HG03342 (cell line): ENCODE results near the gene PPP1R9A.

Experiments
- ATAC-seq: cut with Tn5 transposase; IDR thresholded peaks from one replicate; pipeline ENCODE4 v1.9.1; 2021; ENCODE audit warnings: mild to moderate bottlenecking, moderate library complexity; ENCODE audit not compliant: unreplicated experiment

Gene PPP1R9A

DNA sequence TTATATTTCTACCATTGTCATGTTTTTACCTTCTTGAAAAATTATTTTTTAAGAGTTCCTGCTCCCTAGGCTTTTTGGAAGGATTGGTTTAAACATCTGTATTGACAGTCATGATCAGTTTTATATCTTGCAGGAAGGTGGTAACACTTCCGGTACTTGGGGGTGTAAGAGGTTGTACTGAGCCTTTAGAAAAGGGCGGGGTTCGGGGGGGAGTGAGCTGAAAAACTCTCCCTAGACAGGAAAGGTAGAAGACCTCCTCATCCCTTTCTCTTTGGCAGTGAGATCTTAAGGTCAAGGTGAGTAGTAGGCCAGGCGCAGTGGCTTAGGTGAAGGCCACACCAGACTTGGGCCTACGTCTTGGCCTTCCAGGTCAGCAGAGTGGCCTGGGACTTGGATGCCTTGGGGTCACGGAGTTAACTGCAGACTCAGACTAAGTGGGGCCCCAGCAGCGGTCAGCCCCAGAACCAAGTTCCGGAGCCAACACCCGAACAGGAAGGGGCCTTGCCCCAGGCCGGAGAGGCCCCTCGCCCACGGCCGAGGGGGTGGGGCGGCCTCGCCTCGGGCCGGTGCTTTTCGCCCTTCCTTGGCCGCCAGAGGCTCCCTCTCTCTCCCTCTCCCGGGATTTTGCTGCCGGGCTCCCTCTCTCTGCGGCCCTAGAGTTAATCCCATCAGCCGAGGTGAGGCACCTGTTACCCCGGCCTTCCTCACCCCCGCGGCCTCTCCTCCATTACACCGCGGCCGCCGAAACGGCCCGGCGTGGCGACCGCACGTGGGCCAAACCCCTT lies at the start of gene PPP1R9A:
Gene PPP1R9A, plus strand, starts transcription at position 569 of the 785 bp plus-strand sequence. CDS start 2,520 bp downstream, outside the sequence.
- no peak for ATAC-seq

DNA sequence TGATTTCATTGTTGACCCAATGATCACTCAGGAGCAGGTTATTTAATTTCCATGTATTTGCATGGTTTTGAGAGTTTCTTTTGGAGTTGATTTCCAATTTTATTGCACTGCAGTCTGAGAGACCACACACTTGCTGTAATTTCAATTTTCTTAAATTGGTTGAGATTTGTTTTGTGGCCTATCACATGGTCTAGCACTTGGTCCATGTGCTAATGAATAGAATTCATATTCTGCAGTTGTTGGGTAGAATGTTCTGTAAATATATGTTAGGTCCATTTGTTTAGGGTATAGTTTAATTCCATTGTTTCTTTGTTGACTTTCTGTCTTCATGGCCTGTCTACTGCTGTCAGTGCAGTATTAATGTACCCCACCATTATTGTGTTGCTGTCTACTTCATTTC lies 36.3 kb upstream of the PPP1R9A start:
- ATAC-seq = no peak

- no peak for ATAC-seq
Measured at GRCh38 chr7:94873239-94873638, 34.2 kb upstream of the PPP1R9A start.

DNA sequence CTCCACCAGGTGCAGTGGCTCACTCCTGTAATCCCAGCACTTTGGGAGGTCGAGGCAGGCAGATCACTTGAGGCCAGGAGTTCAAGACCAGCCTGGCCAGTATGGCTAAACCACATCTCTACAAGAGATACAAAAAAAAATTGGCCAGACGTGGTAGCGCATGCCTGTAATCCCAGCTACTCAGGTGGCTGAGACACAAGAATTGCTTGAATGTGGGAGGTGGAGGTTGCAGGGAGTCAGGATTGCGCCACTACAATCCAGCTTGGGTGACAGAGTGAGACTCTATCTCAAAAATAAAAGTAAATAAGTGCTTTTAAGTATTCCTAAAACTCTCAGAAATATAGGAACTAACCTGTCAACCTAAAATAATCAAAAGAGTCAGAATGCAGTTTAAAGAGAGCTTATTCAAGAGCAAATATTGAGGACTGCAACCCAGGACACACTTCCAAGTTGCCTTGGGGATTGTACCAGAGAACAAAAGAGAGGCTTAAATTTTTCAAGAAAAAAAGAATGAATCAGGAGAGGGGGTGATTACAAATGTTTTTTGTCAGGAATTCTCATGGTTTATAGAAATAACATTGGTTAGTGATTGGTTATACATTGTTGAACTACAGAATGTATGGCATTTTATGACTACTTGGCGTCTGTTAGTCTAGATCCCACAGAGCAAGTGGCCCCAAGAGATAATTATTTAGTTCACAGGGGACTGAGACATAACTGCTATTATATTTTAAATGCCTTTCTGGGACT lies 33.2 kb upstream of the PPP1R9A start:
- ATAC-seq = no peak

DNA sequence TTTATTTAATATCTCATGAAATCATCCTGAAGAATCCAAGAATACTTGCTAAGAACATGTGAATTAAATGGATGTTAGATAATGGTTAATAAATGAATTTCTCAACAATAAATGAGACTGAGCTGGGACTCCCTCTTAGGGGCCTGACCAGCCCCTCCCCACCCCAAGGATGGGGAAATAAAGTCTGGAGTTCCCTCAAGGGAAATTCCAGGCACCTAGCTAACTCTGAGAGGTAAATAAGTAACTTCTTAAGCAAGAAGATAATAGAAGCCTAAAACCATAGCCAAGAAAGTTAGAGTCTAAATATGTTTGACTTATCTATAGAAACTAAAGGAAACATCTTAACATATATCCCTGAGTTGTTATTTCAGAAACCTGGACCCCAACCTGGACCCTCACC lies 32.2 kb upstream of the PPP1R9A start:
- no peak for ATAC-seq

GRCh38 chr7:94877731-94878670 lies 29.4 kb upstream of the PPP1R9A start:
- no peak for ATAC-seq

DNA sequence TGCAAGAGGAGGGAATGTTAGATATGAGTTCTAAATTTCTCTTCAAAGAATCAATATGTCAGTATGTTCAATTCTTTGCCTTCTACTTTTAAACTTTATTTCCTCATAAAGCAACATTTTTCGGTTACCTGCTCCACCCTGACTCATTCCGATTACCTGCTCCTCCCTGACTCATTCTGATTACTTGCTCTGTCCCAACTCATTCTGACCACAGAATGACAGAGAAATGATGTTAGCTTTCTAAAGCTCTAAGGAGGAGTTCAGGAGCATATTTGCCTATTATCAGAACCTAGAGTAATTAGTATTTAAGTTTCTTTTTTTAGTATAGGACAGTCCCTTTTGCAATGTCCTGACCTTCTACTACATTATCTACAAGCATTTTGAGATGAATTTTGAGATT lies 24.5 kb upstream of the PPP1R9A start:
- ATAC-seq = no peak

DNA sequence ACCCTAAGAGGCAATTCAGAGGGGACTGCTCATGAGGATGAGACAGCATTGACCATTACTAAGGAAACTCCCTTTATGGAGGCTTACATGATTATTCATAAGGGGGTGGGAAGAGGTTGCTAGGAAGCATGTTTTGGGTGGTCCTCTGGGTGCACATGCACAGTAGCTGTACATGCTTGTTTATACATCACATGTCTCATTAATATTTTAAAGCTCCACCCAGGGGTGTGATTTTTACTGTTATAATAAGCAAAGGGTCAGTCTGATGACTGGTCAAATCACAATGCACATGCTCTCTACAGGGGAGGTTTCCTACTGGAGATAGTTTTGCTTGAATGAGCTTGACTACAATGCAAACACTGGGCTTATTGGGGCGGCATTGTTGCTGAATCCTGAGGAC lies 23.8 kb upstream of the PPP1R9A start:
- ATAC-seq = no peak

DNA sequence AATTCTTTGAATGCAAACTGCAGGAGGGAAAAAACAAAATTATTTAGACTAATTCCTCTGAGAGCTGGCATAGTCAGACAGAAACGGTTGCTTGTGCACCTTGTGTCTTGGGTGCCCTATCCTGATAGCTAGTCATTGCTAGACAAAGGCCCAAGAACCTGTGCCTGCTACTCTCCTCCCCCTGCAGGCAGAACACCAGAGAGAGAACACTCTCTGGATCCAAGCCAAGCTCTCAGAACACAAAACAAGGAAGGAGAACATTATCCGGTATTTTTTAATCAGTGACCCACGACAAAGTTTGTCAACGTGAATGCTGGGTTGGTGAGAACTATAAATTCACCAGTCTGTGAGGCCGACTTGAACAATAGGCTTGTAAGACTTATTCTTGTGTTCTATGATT lies 18.8 kb upstream of the PPP1R9A start:
- ATAC-seq = no peak

DNA sequence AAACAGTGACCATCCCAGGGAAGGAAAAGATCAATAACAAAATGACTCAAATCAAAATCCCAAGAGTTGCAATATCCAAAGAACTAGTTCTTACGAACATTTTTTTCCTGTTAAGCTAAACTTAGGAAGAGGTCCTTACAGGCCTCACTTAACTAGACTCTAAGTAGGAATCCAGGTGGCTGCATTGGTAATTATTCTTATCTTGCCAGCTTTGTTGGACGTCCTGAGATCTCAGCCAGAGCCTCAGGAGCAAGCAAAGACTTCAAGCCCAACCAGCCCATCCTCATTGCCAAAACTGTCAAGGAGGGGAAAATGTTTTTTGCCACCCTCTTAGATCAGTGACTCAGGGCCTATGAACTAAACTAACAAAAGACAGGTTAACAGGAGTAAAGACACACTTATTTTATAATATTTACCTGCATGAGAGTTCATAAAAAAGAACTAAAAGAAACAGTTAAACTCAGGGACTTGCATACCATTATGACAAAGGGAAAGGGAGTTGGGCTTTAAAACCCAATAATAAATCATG lies 18.3 kb upstream of the PPP1R9A start:
- no peak for ATAC-seq

DNA sequence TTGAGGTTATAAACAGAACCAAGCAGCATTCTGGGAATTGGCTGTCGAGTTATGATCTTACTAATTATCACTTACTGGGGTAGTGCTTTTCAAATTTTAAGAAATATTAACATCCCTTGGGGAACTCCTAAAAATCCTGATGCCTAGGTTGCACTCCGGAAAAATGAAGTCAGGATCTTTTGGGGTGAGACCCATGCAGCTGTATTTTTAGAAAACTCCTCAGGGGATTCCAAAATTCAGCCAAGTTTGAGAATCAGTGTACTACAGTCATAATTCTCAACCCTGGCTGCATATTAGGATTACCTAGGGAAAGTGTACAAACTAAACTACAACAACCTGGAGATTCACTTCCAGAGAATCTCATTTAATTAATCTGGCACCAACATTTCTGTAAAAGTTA lies 17.2 kb upstream of the PPP1R9A start:
- no peak for ATAC-seq

DNA sequence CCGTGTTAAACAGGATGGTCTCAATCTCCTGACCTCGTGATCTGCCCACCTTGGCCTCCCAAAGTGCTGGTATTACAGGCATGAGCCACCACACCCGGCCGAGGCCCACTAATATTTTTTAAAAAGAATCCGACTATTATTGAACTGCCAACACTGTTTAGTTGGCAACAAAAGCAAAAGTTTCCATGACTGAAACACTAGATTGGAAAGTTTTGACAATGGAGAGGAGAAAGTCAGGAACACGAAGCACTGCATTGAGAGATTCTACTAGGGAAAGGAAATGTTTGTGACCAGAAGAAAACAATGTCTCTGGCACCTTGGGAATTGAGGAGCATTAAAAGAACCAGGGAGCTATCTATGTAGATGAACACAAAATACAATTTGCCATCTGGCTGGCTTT lies 13.7 kb upstream of the PPP1R9A start:
- no peak for ATAC-seq

DNA sequence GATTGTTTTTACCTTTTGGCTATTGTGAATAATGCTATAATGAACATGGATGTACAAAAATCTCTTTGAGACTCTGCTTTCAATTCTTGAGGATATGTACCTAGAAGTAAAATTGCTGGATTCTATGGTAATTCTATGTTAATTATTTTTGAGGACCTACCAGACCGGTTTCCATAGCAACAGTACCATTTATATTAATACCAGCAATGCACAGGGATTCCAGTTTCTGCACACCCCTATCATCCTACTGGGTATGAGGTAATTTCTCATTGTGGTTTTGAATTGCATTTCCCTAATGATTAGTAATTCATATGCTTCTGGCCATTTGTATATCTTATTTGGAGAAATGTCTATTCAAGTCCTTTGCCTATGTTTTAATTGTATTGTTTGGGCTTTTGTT lies 9.9 kb upstream of the PPP1R9A start:
- no peak for ATAC-seq

- ATAC-seq = no peak
Measured at GRCh38 chr7:94898340-94898739, 9.1 kb upstream of the PPP1R9A start.

GRCh38 chr7:94901981-94902380 lies 5.4 kb upstream of the PPP1R9A start:
- no peak for ATAC-seq

DNA sequence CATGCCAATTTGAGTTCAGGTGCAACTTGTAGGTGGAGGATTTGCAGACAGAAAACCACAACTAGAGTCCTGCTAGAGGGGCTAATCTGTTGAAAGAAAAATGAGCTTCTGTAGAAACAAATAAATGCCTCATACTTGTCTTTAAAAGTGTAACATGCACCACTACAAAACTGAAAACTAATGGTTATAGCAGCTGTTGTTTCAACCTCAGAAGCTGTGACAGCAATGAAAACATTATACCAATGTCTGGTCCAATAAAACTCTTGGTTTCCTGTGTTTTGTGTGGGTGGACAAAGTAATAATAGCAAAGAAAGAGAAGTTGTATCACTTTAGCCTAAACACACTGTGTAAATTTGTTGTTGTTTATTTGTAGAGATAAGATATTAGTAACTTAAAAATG lies 3.4 kb upstream of the PPP1R9A start:
- ATAC-seq = no peak

- ATAC-seq = no peak
Measured at GRCh38 chr7:94904982-94905381, 2.4 kb upstream of the PPP1R9A start.

- ATAC-seq = no peak
Measured at GRCh38 chr7:94906065-94906851, 1.1 kb upstream of the PPP1R9A start.

DNA sequence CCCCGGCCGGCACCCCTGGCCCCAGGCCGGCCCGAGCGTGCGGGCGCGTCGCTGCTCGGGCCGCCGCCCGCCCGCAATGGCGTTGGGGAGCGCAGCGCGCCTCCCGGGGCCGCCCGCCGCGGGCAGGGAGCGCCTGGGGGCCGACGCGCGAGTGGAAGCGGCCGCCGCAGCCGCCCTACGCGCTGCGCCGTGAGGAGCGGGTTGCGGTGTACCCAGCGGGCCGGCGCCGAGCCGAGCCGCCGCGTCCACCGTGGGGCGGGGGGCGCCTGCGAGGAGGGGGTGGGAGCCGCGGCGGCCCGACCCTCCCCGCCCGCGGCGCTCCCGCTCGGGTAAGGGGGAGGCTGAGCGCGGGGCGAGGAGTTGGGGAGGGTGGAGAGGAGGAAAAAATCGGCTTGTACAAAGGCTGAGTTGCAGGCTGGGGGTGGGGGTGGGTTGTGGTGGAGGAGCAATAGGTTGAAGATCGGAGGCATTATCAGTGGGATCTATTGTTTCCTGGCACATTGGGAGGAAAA lies 473 bp downstream of the PPP1R9A start:
- ATAC-seq = no peak
